ENCODE results near the gene OPN4. TPM values are rescaled to one million over a fixed set of nuclear protein-coding genes. Genes with fewer than 3 reads are reported as not detected.

OPN4 gene
- total RNA-seq, 2 experiments from 2014 or later = not detected

- Histone ChIP-seq H3K27ac (ENCODE audit: low read depth, low read length, poor library complexity, severe bottlenecking) (no peak overlapping the region), H3K9me2 (ENCODE audit: insufficient read depth, low read length) (no peaks in the 10 kb centered on the region), H2AFZ (ENCODE audit: low read length) (no peak overlapping the region), H3K9me3 (ENCODE audit: low read length) (no peaks in the 10 kb centered on the region), H3K4me1 (ENCODE audit: insufficient read depth, low read length, poor library complexity, severe bottlenecking) (no peaks in the 10 kb centered on the region), H3K4me2 (ENCODE audit: low read length) (no peak overlapping the region), H3K79me2 (ENCODE audit: insufficient read depth, low read depth, low read length) (no peaks in the 10 kb centered on the region), H4K20me1 (ENCODE audit: insufficient read depth, low read length) (no peaks in the 10 kb centered on the region), H3K36me3 (ENCODE audit: insufficient read depth, low read length) (no peaks in the 10 kb centered on the region), H3K4me3 (ENCODE audit: low read depth, low read length, poor library complexity, severe bottlenecking) (no peak overlapping the region)
- CTCF ChIA-PET (ENCODE audit: unreplicated experiment) = no interaction called here
- no peak for TF ChIP-seq EZH2phosphoT487 (IDR thresholded peaks at IDR 0.05; ENCODE audit: borderline replicate concordance, low read depth, low read length)
- no peak for TF ChIP-seq CTCF (conservative IDR thresholded peaks at IDR 0.05; ENCODE audit: low read length)
- intact Hi-C loops (cut with micrococcal nuclease; ENCODE audit: unreplicated experiment) = no loop called here
- DNase-seq (ENCODE audit: low spot score) = no peak
- POLR2A ChIA-PET = no interaction called here
- no TSS peak for BruUV-seq (replicated peaks)
Measured at GRCh38 chr10:86648704-86649427, 5.5 kb upstream of the OPN4 start.

- H3K4me2 ChIP-seq (ENCODE audit: low read length) = no peak overlapping the region
- ChIA-PET CTCF (ENCODE audit: unreplicated experiment) (no interaction called here), POLR2A (no interaction called here)
- no peaks in the 10 kb centered on the region for H3K9me3 ChIP-seq (ENCODE audit: low read length)
- intact Hi-C loops (cut with micrococcal nuclease; ENCODE audit: unreplicated experiment) = no loop called here
- TF ChIP-seq EZH2phosphoT487 (IDR thresholded peaks at IDR 0.05; ENCODE audit: borderline replicate concordance, low read depth, low read length) (no peak), CTCF (conservative IDR thresholded peaks at IDR 0.05; ENCODE audit: low read length) (no peak)
- H3K79me2 ChIP-seq (ENCODE audit: insufficient read depth, low read depth, low read length) = no peaks in the 10 kb centered on the region
- no peaks in the 10 kb centered on the region for H3K36me3 ChIP-seq (ENCODE audit: insufficient read depth, low read length)
- no TSS peak for BruUV-seq (replicated peaks)
- no peak overlapping the region for H3K27ac ChIP-seq (ENCODE audit: low read depth, low read length, poor library complexity, severe bottlenecking)
- H4K20me1 ChIP-seq (ENCODE audit: insufficient read depth, low read length) = no peaks in the 10 kb centered on the region
- DNase-seq (ENCODE audit: low spot score) = no peak
- H3K4me1 ChIP-seq (ENCODE audit: insufficient read depth, low read length, poor library complexity, severe bottlenecking) = no peaks in the 10 kb centered on the region
- no peak overlapping the region for H3K4me3 ChIP-seq (ENCODE audit: low read depth, low read length, poor library complexity, severe bottlenecking)
- H2AFZ ChIP-seq (ENCODE audit: low read length) = no peak overlapping the region
- H3K9me2 ChIP-seq (ENCODE audit: insufficient read depth, low read length) = no peaks in the 10 kb centered on the region
Measured at GRCh38 chr10:86649471-86650150, 4.7 kb upstream of the OPN4 start.

- ChIA-PET POLR2A (no interaction called here), CTCF (ENCODE audit: unreplicated experiment) (no interaction called here)
- no peak for TF ChIP-seq EZH2phosphoT487 (IDR thresholded peaks at IDR 0.05; ENCODE audit: borderline replicate concordance, low read depth, low read length)
- no peak for TF ChIP-seq CTCF (conservative IDR thresholded peaks at IDR 0.05; ENCODE audit: low read length)
- Histone ChIP-seq H3K4me2 (ENCODE audit: low read length) (no peak overlapping the region), H3K9me3 (ENCODE audit: low read length) (no peaks in the 10 kb centered on the region), H3K9me2 (ENCODE audit: insufficient read depth, low read length) (no peaks in the 10 kb centered on the region), H4K20me1 (ENCODE audit: insufficient read depth, low read length) (no peaks in the 10 kb centered on the region), H3K4me3 (ENCODE audit: low read depth, low read length, poor library complexity, severe bottlenecking) (no peak overlapping the region), H3K4me1 (ENCODE audit: insufficient read depth, low read length, poor library complexity, severe bottlenecking) (no peaks in the 10 kb centered on the region), H3K27ac (ENCODE audit: low read depth, low read length, poor library complexity, severe bottlenecking) (no peak overlapping the region), H3K79me2 (ENCODE audit: insufficient read depth, low read depth, low read length) (no peaks in the 10 kb centered on the region), H3K36me3 (ENCODE audit: insufficient read depth, low read length) (no peaks in the 10 kb centered on the region), H2AFZ (ENCODE audit: low read length) (no peak overlapping the region)
- intact Hi-C loops (cut with micrococcal nuclease; ENCODE audit: unreplicated experiment) = no loop called here
- DNase-seq (ENCODE audit: low spot score) = no peak
- BruUV-seq (replicated peaks) = no TSS peak
Measured at GRCh38 chr10:86650151-86650550, 4.2 kb upstream of the OPN4 start.

All from OCI-LY7 (cell line).